Omental fat pad (tissue), 4 donors: ENCODE data around the gene RNF207. TPM values are rescaled to one million over a fixed set of nuclear protein-coding genes. Genes with fewer than 3 reads are reported as not detected.
A peak's percentile ranks its signal among the peaks of the same experiment; 100 is the strongest.

Experiments used
- ATAC-seq: fragments of 150-250 bp; one replicate; pipeline ENCODE4 v1.9.1; 2016; ENCODE audit warnings: mild to moderate bottlenecking, moderate library complexity; ENCODE audit not compliant: low FRiP score
- DNase-seq: peaks from one replicate; pipeline ENCODE4 v3.0.0-alpha.2; 2019; ENCODE audit warnings: low spot score
- CTCF ChIP-seq, 3 donors: fragments of 450-650 bp; IDR thresholded peaks; one replicate each; pipeline ENCODE4 v1.5.1; 2016 to 2017; ENCODE audit warnings: antibody characterized with exemption in 3 of 3, mild to moderate bottlenecking in 3 of 3, moderate library complexity in 2 of 3
- total RNA-seq, 4 donors: library from RNA; depleted of rRNA; stranded (reverse); fragments of >200 nt; gene quantifications; one replicate each; pipeline ENCODE4 v1.1.0, GENCODE V29; 2016

Gene RNF207
- total RNA-seq, 4 donors from 2014 or later, result 5.2 to 48.2 (median 9.5) TPM

- DNase-seq (peak; percentile 56), ATAC-seq (peak; percentile 49)
- peak in 2 of 3 donors; percentile 90 to 98 for TF ChIP-seq CTCF (IDR thresholded peaks at IDR 0.05)
Measured at GRCh38 chr1:6246497-6247467, 40.9 kb downstream of the RNF207 start.

- DNase-seq (no peak), ATAC-seq (no peak)
- no peak for TF ChIP-seq CTCF (IDR thresholded peaks at IDR 0.05)
Measured at GRCh38 chr1:6247651-6248050, 41.7 kb downstream of the RNF207 start.

GRCh38 chr1:6248161-6248776, 42.4 kb downstream of the RNF207 start:
- ATAC-seq, result no peak
- TF ChIP-seq CTCF (IDR thresholded peaks at IDR 0.05), result no peak
- DNase-seq, result no peak

DNA sequence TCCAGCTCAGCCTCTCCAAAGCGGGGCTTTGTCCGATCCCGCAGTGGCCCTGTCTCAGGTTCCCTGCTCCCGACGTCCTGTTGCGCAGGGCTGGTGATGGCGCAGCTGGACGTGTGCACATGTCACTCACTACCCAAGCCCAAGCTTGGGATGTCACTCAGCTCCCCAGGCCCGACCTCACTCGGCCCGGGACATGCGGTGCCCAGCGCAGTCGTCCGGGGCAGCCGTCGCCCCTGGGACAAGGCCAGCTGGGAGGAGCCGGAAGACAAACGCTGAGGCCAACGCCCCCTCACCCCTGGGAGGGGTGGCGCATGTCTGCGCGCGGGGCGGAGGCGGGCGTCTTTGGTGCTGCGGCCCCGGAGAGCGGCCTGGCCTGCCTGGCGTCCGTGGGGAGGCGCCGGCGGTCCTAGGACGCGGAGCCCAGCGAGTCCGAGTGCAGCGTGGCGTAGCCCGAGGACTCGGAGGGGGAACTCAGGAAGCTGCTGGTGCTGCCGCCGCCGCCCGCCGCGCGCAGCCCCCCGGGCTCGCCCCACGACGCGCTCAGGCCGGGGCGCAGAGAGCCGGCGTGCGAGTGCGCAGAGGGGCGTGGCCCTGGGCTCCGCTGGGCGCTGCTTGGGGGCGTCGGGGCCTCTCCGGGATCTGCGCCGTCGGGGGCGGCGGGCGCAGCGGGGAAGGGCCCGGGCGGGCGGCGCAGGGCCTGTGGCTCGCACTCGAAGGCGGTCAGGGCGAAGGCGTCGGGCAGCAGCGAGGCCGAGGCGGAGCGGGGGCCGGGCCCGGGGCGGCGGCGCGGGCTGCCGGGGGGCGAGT, 43.2 kb downstream of the RNF207 start:
- TF ChIP-seq CTCF (IDR thresholded peaks at IDR 0.05), result no peak
- no peak for ATAC-seq
- no peak for DNase-seq

- no peak for DNase-seq
Measured at GRCh38 chr1:6249739-6250689, 44.1 kb downstream of the RNF207 start.

More at GRCh38 chr1:6249739-6250689, 44.1 kb downstream of the RNF207 start:
- ATAC-seq, result no peak
- TF ChIP-seq CTCF (IDR thresholded peaks at IDR 0.05), result no peak
